ENCODE data around the gene TOR4A.

Gene TOR4A

GRCh38 chr9:137277329-137278041 lies at the start of gene TOR4A:
TOR4A (plus strand) TSS chr9:137277726; CDS start chr9:137278690, 964 bp downstream.
- in situ Hi-C loops (cut with MboI; ENCODE audit: low sequenced_read_pairs) = no loop called here

- in situ Hi-C loops (cut with MboI; ENCODE audit: low sequenced_read_pairs) = no loop called here
These were observed 49.5 kb upstream of the TOR4A start for GRCh38 chr9:137227853-137228505.

- in situ Hi-C loops (cut with MboI; ENCODE audit: low sequenced_read_pairs) = no loop called here
These were observed 49.0 kb upstream of the TOR4A start for GRCh38 chr9:137228506-137228967.

- in situ Hi-C loops (cut with MboI; ENCODE audit: low sequenced_read_pairs) = no loop called here
These were observed 48.3 kb upstream of the TOR4A start for GRCh38 chr9:137228968-137229896.

- in situ Hi-C loops (cut with MboI; ENCODE audit: low sequenced_read_pairs) = no loop called here
These were observed 47.4 kb upstream of the TOR4A start for GRCh38 chr9:137229903-137230704.

- in situ Hi-C loops (cut with MboI; ENCODE audit: low sequenced_read_pairs) = no loop called here
These were observed 46.7 kb upstream of the TOR4A start, which contains the start of gene SLC34A3 for GRCh38 chr9:137230705-137231371. SLC34A3 (plus strand) TSS chr9:137230901; CDS start chr9:137231703, 802 bp downstream.

GRCh38 chr9:137231372-137232039 lies 46.0 kb upstream of the TOR4A start:
- in situ Hi-C loops (cut with MboI; ENCODE audit: low sequenced_read_pairs) = no loop called here

- in situ Hi-C loops (cut with MboI; ENCODE audit: low sequenced_read_pairs) = no loop called here
These were observed 45.4 kb upstream of the TOR4A start for GRCh38 chr9:137232101-137232500.

GRCh38 chr9:137232510-137232909 lies 45.0 kb upstream of the TOR4A start:
- in situ Hi-C loops (cut with MboI; ENCODE audit: low sequenced_read_pairs) = no loop called here

GRCh38 chr9:137233143-137233980 lies 44.2 kb upstream of the TOR4A start:
- in situ Hi-C loops (cut with MboI; ENCODE audit: low sequenced_read_pairs) = no loop called here

- in situ Hi-C loops (cut with MboI; ENCODE audit: low sequenced_read_pairs) = no loop called here
These were observed 43.4 kb upstream of the TOR4A start for GRCh38 chr9:137234055-137234697.

GRCh38 chr9:137234758-137235423 lies 42.6 kb upstream of the TOR4A start:
- in situ Hi-C loops (cut with MboI; ENCODE audit: low sequenced_read_pairs) = no loop called here

GRCh38 chr9:137235424-137236237 lies 41.9 kb upstream of the TOR4A start:
- in situ Hi-C loops (cut with MboI; ENCODE audit: low sequenced_read_pairs) = no loop called here

GRCh38 chr9:137236238-137236935 lies 41.1 kb upstream of the TOR4A start:
- in situ Hi-C loops (cut with MboI; ENCODE audit: low sequenced_read_pairs) = no loop called here

- in situ Hi-C loops (cut with MboI; ENCODE audit: low sequenced_read_pairs) = no loop called here
These were observed 40.5 kb upstream of the TOR4A start for GRCh38 chr9:137236936-137237421.
